CD4-positive, alpha-beta T cell treated with Interleukin-6 at 100 ng/mL for 8 hours (primary cell): ENCODE results near the gene PRDX2.
A peak's percentile ranks its signal among the peaks of the same experiment; 100 is the strongest.
"Not testable (repeated sequence)": the region's sequence is repeated elsewhere in the genome, so short reads cannot be mapped to it uniquely, and the experiment has no call there.

Experiments used
- DNase-seq: peaks from one replicate; pipeline ENCODE4 v3.0.0-alpha.2; 2020; ENCODE audit warnings: mixed read lengths, low spot score

PRDX2 gene

DNA sequence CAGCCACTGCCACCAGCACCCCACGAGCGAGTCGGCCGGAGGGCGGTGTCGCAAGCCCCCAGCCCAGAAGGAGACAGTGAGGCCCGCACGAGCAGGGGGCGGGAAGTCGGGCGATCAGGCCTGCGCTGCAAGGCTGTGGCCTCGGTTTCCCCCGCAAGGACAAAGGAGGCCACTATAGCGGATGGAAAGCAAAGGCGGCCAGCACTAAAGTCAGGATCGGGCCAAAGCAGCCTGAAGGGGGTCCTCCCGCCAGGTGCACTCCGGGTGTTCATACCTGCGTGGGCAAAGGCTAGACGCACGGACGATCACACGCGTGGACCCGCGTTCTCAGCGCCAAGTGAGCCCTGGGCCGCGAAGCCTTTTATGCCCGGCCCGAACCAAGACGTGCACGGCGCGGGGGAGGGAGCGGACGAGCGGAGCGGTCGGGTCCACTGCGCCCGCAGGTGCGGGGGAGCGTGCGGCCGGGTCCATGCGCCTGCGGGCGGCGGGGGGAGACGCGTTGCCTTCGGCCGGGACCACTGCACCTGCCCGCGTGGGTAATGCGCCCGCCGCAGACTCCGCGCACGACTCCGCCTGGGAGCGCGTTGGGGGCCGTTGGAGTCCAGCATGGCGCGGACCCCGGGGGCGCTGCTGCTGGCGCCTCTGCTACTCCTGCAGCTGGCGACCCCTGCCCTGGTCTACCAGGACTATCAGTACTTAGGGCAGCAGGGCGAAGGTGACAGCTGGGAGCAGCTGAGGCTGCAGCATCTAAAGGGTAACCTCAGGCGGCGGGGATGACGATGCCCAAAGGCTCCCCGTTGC, at the start of gene PRDX2, which contains the start of gene THSD8:
TSS of gene PRDX2 (minus strand) at position 335 of the 801 bp plus-strand sequence. CDS start 539 bp downstream, outside the sequence.
TSS of gene THSD8 (plus strand) at position 604 of the 801 bp plus-strand sequence. CDS start at position 607, 3 bp downstream.
- peak; percentile 75 for DNase-seq

DNA sequence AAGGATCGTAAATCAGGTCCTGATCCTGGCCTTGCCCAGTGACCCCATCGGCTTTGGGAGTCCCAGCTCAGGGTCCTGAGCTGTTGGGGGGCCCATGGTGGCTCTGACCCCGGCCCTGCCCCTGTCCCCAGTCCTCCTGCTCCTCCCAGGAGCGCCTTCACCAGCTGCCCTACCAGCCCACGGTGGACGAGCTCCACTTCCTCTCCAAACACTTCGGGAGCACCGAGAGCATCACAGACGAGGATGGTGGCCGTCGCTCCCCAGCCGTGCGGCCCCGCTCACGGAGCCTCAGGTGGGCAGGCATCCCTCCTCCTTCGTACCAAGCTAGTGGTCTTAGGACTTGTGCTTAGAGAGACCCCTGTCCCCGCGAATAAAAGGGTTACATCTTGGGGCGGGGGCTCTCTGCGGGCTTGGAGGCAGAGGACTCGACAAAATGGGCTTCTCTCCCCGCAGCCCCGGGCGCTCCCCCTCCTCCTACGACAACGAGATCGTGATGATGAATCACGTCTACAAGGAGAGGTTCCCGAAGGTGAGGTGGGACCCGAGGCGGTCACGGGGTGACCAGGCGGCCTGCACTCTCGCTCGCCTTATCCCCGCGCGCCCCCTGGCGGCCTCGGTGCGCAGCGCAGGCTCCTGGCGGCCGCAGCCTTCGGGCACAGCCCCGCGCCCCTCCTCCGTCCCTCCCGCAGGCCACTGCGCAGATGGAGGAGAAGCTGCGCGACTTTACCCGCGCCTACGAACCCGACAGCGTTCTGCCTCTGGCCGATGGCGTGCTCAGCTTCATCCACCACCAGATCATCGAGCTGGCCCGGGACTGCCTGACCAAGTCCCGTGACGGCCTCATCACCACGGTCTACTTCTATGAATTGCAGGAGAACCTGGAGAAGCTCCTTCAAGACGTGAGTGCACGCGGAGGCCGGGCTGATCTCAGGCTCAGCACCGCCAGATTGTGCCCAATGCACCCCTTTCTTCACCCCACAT, 45.8 kb upstream of the PRDX2 start:
- DNase-seq: peak; percentile 65

DNA sequence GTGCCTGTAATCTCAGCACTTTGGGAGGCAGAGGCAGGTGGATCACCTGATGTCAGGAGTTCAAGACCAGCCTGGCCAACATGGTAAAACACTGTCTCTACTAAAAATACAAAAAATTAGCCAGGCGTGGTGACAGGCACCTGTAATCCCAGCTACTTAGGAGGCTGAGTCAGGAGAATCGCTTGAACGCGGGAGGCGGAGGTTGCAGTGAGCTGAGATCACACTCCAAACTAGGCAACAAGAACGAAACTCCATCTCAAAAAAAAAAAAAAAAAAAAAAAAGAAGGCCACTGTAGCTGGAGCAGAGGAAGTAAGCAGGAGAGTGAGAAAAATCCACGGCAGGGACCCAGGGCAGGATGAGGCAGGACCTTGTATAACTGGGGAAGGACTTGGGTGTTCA, 45.0 kb upstream of the PRDX2 start:
- DNase-seq: not testable (repeated sequence)

- DNase-seq: no peak
Measured at GRCh38 chr19:12843999-12844732, 42.6 kb upstream of the PRDX2 start.

- no peak for DNase-seq
Measured at GRCh38 chr19:12843328-12843727, 41.7 kb upstream of the PRDX2 start.

- DNase-seq: no peak
Measured at GRCh38 chr19:12842511-12842910, 40.9 kb upstream of the PRDX2 start.

GRCh38 chr19:12841094-12841493, 39.5 kb upstream of the PRDX2 start:
- DNase-seq: no peak

DNA sequence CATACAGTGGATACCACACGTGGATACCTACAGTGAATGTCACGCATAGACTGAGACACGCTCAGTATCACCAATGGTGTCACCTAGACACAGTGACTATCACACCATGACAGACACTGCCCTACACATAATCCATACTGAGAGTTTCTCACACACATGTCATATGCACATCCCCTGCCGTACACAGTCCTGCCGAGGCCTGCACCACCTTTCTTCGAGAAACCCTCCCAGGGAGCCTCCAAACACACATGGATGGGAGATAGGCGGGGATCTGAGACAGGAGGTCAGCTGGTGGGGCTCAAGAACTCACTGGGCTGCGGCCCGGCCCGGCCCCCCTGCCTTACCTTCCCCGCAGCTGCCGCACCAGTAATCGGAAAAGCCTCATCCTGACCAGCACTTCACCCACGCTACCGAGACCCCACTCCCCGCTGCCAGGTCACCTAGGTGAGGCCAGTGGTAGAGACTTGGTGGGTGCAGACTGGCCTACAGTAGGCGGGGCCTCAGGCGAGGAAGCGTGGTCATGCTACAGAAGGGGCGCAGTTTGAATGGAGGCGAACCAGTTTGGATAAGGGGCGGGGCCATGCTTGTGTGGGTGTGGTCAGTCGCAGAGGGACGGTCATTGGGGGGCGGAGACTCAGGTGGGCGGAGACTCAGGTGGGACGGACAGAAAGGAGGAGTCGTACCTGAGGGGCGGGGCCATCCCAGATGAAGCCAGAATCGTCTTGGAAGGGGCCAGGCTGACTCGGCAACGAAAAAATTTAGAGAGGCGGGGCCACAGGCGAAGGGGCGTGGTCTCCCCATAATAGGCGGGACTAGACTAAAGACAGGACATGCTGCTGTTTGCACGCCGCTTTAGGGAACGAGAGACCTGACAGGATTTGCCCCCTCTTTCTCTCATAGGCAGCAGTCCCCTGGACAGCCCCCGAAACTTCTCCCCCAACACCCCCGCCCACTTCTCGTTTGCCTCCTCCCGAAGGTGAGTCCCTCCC, 38.8 kb upstream of the PRDX2 start:
- DNase-seq: no peak

GRCh38 chr19:12838886-12839756, 37.5 kb upstream of the PRDX2 start:
- no peak for DNase-seq

- DNase-seq: peak; percentile 33
Measured at GRCh38 chr19:12838182-12838885, 36.7 kb upstream of the PRDX2 start, which contains the start of gene MAST1. TSS of gene MAST1 (plus strand) at chr19:12838515. CDS start at chr19:12838573, 58 bp downstream.

- DNase-seq: no peak
Measured at GRCh38 chr19:12837225-12837624, 35.6 kb upstream of the PRDX2 start.

DNA sequence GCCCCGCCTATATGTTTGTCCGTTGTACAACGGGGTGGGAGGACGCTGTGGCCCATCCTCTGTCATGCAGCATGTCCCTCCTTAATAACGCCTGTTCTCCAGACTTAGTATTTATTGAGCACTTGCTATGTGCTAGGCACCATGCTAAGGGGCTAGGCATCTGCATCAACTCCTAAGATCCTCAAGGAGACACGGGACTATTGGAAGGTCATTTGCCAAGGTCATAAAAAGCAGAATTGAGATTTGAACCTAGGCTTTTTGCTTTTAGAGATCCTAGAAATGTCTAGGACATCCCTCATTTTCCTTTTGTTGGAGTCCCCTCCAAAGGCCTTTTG, 34.9 kb upstream of the PRDX2 start:
- DNase-seq: no peak

DNA sequence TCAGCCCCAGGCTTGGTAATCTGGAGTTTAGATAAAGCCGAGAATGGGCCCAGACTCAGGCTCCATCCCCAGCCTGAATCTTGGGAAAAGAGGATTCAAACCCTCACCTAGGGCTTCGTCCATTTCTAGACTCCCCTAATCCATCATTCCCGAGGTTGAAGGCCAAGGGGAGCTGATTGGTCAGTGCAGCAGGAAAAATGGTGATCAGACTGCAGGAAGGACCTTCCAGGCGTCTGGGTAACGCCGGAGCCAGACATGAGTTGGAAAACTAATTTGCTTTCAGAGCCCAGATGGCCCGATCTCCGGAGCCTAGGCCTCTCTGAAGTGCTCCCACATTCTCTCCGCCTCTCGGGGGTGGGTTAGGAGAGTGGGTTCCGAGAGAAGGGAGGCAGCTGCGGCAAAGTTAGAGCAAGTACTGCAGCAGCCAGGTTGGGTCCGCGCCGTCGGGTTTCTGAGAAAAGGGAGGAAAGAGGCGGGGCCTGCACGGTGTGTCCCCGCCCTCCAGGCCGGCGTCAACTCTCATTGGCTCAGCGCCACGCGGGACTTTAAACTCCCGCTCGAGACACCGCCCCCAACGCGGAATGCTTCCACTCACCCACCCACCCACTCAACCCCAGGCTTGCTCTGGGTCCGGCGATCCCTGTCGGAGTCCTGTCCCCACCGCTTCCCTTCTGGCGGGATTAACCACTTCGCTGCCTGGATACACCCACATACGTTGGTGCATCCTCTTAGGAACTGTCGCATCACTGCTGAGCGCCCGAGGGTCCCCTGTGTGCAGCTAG, 33.6 kb upstream of the PRDX2 start:
- DNase-seq: no peak

DNA sequence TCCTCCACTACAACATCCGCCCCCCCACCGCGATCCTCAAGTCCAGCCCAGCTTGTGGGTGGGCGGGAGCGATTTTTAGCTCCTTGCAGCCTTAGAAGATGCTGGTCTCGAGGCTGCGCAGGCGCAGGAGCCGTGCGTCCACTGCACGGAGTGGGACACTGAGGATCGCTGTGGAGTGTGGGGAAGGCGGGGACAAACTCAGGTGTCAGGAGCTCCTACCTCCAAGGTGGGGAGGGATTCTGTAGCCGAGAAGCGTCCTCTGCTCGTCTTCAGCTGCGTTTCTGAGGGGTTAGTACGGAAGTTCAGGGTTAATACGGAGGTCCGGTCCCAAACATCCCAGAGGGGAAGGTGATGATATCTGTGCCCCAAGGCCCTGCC, 33.0 kb upstream of the PRDX2 start, which contains the start of gene RTBDN:
TSS of gene RTBDN (minus strand) at position 14 of the 378 bp plus-strand sequence. CDS start 4,600 bp downstream, outside the sequence.
- DNase-seq: no peak

GRCh38 chr19:12833738-12834565, 32.4 kb upstream of the PRDX2 start:
- DNase-seq: peak; percentile 18

DNA sequence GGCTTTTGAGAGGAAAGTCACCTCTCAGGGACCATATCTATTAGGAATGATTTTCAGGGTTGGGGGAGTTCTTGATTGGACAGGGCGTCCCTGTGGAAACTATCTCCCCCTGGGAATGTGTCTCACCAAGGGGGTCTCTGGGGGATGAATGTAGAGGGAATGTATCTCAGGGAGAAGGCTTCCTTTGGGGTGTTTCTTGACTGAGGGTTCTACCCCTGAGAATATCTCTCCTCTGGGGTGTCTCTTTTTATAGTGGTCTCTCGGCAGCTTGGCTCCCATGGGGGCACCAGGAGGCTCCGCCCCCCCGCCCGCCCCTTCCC, 31.8 kb upstream of the PRDX2 start:
- DNase-seq: no peak

DNA sequence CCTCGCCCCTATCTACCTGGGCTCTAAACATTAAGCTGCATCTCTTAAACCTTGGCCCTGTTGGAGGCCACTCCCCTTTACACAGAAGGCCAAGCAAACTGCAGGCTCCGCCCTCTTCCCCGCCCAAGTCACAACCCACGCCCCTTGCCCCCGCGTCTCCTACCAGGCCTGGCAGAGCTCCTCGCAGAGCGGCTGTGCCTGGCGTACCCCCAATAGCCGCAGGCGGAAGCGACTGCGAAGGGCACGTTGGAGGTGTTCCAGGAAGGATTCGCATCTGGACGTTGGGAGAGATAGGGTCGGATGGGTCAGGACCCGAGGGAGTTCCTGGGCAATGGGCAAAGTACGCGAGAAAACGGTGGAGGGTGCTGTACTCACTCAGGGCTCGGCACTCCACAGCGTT, 26.9 kb upstream of the PRDX2 start:
- DNase-seq: no peak
